Sigmoid colon (tissue), 3 donors: Measurements from ENCODE around the gene SERPINB3.
"Not testable (repeated sequence)": the region's sequence is repeated elsewhere in the genome, so short reads cannot be mapped to it uniquely, and the experiment has no call there.

Source experiments
- POLR2A ChIP-seq, 2 donors: fragments of 450-650 bp; IDR thresholded peaks; one replicate each; pipeline ENCODE4 v1.6.1; 2016; ENCODE audit warnings: antibody characterized with exemption in 2 of 2, mild to moderate bottlenecking in 2 of 2, moderate library complexity in 2 of 2
- TF ChIP-seq, protein P1 (sequence below), 4 experiments: fragments of 450-650 bp in 3 of 4; fragments of 200-600 bp in 1 of 4; IDR thresholded peaks; one replicate each; pipeline ENCODE4 v1.5.1; 2016 to 2019; ENCODE audit warnings: antibody characterized with exemption in 4 of 4, mild to moderate bottlenecking in 3 of 4, moderate library complexity in 2 of 4

DNA sequence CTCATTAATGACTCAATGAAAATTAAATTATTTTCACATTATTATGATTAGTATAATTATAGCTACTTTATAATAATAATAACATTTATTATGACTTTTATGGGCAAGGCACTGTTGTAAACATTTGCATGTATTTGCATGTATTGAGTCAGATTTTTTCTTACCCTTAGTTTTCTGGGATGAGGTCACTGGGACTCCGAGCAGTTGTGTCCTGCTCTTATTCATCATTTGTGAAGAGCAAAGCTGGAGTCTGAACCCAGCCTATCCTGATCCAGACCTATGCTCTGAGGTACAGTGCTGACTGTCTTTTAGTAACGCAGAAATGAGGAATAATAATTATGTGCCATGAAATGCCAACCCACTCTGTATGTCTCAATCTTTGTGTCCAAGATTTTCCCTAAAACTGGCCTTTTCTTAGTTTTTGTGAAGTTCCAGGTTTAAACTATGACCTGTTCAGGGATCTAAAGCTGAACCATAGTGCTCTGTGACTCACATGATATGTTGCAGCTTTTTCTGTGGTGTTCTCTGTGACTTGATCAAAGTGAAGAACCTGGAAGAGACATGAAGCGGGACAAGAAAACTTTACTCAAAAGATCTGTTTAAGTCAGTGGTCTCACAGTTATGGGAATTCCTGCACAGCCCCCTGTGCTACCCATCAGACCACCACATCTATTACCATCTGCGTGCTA, 18.9 kb downstream of the SERPINB3 start:
- TF ChIP-seq, protein P1, sequence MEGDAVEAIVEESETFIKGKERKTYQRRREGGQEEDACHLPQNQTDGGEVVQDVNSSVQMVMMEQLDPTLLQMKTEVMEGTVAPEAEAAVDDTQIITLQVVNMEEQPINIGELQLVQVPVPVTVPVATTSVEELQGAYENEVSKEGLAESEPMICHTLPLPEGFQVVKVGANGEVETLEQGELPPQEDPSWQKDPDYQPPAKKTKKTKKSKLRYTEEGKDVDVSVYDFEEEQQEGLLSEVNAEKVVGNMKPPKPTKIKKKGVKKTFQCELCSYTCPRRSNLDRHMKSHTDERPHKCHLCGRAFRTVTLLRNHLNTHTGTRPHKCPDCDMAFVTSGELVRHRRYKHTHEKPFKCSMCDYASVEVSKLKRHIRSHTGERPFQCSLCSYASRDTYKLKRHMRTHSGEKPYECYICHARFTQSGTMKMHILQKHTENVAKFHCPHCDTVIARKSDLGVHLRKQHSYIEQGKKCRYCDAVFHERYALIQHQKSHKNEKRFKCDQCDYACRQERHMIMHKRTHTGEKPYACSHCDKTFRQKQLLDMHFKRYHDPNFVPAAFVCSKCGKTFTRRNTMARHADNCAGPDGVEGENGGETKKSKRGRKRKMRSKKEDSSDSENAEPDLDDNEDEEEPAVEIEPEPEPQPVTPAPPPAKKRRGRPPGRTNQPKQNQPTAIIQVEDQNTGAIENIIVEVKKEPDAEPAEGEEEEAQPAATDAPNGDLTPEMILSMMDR (IDR thresholded peaks at IDR 0.05) = not testable (repeated sequence)
- not testable (repeated sequence) for TF ChIP-seq POLR2A (IDR thresholded peaks at IDR 0.05)
